Frontal cortex (tissue), 4 donors: ENCODE measurements around the gene LDB2. TPM values are rescaled to one million over a fixed set of nuclear protein-coding genes. Genes with fewer than 3 reads are reported as not detected.
"Not testable (repeated sequence)": the region's sequence is repeated elsewhere in the genome, so short reads cannot be mapped to it uniquely, and the experiment has no call there.

Experiments
- DNase-seq, 2 donors: peaks; one replicate each; pipeline ENCODE4 v3.0.0; 2012; ENCODE audit warnings: low spot score in 2 of 2
- FAIRE-seq: peaks from 2 replicates; lab custom pipeline; 2012; peaks lifted over from hg19 to GRCh38; lab: Jason Lieb, UNC
- total RNA-seq: library from RNA; depleted of rRNA; stranded (reverse); fragments of >200 nt; gene quantifications from one replicate; pipeline ENCODE4 v1.2.3, GENCODE V29; 2014
- donor health status: control.
- donor health status: control.
- donor health status: control.

The LDB2 gene
- total RNA-seq, 1 donor from 2014 or later, result 216 TPM

GRCh38 chr4:16585053-16585452 is 313.4 kb downstream of the LDB2 start:
- no peak for FAIRE-seq
- no peak for DNase-seq

GRCh38 chr4:16583764-16584163 is 314.7 kb downstream of the LDB2 start:
- no peak for FAIRE-seq
- DNase-seq, result no peak

DNA sequence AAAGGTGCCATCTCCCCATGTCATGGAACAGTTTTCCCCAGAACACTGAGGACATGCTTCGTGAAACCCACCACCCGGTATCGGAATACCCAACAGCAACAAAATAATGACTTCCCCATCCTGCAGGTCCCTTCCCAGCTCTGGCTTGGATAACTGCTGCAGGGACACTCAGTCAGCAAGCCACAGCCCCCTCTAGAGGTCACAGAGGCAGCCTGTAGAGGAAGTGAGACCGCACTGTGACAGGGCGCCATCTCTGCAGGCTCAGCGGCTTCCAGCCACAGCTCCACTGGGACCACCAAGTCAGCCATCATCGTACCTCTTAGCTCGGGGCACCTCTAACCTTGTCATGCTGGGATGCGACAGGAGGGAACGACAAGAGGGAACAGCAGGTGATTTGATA is 315.9 kb downstream of the LDB2 start:
- DNase-seq, result no peak
- FAIRE-seq, result no peak

GRCh38 chr4:16582036-16582435 is 316.4 kb downstream of the LDB2 start:
- DNase-seq, result no peak
- FAIRE-seq, result no peak

- DNase-seq (no peak), FAIRE-seq (no peak)
Measured at GRCh38 chr4:16581117-16581516, 317.3 kb downstream of the LDB2 start.

DNA sequence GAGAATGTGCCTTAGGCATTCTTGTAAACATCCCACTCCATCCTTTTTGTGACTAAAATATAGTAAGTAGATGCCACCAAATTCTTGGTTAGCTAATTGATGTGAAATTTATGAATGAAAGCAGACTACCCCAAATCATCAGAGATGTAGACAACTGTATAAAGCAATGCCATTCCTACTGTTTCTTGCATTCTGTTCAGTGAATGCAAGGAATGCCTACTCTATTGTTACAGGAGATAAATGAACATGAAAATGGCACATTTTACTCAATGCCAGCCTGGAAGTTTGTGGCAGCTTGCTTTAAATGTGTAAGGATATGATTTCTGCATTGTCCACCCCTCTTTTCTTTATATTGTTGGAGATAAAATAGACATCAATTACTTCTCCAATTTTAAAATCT is 317.9 kb downstream of the LDB2 start:
- DNase-seq, result no peak
- no peak for FAIRE-seq

DNA sequence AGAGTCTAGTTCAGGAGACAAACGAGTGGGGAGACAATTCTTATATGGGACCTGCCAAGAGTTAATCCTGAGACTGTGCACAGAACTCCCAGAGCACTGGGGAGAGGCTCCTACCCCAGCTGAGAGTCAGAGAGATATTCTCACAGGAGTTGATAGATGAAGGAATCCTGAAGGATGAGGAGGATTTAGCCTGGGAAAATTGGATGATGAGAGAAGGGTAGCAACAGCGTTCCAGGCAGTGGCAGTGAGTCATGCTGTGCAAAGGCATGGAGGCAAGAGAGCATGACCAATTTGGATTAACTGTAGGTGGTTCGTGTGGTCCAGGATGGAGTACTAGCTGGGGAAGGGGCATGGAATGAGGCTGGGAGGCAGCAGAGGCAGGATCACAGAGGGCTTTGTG is 318.6 kb downstream of the LDB2 start:
- FAIRE-seq, result no peak
- DNase-seq, result no peak

- no peak for DNase-seq
- no peak for FAIRE-seq
Measured at GRCh38 chr4:16577177-16577576, 321.3 kb downstream of the LDB2 start.

DNA sequence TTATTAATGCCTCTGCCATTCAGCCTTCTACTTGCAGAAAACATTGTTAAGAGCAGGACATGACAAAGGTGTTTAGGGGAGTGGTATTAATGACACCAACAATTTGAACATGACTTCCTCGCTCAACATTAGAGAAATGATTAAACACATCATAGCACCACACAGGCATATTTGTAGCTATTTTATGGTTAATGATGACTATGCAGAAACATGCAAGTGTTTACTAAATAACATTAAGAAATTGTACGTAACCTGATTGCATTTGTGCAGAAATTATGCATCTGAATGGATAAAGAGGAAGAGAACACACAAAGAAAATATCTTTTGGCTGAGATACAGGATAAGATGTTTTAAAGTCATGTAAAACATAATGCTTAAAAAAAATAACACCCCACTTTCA is 323.5 kb downstream of the LDB2 start:
- FAIRE-seq, result no peak

DNA sequence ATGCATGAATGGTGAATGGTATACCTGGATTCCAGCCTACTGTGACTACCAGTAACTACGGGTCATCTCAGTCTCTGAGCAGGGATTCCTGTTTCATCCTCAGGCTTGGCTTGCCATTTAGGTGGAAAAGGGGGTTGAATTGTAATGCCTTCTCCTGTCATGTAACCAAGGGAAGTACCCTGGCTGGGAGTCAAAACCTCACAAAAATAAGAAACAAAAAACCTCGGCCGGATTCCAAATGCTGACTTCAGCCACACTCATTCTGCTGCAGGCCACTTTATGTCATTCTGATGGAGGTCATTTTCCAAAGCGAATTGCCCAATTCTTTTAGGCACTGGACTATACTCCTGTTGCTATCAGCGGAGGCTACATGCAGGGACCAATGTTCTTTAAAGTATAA is 324.7 kb downstream of the LDB2 start:
- peak in 1 of 2 donors; percentile 20 for DNase-seq
- no peak for FAIRE-seq

More for the DNA sequence above, 323.5 kb downstream of the LDB2 start:
- no peak for DNase-seq

DNA sequence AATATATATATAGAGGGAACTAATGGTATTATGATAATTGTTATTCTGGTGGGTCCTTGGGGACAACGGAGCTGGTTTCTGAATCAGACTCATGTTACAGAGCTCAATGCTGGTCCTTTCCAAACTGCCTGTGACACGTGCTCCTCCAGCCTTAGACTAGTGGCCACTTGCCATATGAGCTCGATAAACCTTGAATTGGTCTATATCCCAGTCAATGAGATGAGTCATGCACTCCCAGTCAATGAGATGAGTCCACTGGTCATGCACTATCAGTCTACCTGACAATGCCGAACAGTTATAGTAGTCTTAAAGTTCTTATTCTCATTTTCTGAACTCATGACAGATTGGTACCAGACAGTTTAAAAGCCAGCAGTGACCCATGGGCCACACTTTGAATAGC is 325.2 kb downstream of the LDB2 start:
- FAIRE-seq (no peak), DNase-seq (no peak)

GRCh38 chr4:16572631-16573030 is 325.8 kb downstream of the LDB2 start:
- FAIRE-seq, result no peak

GRCh38 chr4:16572161-16572560 is 326.3 kb downstream of the LDB2 start:
- DNase-seq, result no peak

More at GRCh38 chr4:16572631-16573030, 325.8 kb downstream of the LDB2 start:
- DNase-seq, result no peak

GRCh38 chr4:16569790-16570189 is 328.7 kb downstream of the LDB2 start:
- no peak for DNase-seq
- no peak for FAIRE-seq

More at GRCh38 chr4:16572161-16572560, 326.3 kb downstream of the LDB2 start:
- FAIRE-seq, result no peak

DNA sequence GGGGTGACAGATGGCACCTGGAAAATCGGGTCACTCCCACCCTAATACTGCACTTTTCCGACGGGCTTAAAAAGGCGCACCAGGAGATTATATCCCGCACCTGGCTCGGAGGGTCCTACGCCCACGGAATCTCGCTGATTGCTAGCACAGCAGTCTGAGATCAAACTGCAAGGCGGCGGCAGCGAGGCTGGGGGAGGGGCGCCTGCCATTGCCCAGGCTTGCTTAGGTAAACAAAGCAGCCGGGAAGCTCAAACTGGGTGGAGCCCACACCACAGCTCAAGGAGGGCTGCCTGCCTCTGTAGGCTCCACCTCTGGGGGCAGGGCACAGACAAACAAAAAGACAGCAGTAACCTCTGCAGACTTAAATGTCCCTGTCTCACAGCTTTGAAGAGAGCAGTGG is 341.1 kb downstream of the LDB2 start:
- DNase-seq, FAIRE-seq: not testable (repeated sequence)

- DNase-seq, result no peak
- FAIRE-seq, result no peak
Measured at GRCh38 chr4:16555156-16555555, 343.3 kb downstream of the LDB2 start.

DNA sequence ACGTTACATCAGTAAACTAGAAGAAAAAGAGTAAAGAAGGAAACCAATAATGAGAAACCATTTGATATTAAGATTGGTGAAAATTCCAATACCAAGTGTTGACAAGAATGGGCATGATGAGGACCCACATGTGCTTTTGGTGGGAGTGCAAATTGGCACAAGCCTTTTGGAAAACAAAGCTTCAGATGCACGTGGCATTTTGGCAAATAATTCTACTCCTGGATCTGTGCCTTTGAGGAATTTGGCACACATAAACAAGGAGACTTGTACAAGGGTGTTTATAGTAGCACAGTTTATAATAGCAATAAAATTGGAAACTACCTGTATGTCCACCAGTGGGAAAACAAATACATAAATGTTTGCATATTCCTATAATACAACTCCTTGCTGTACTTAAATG is 347.9 kb downstream of the LDB2 start:
- FAIRE-seq, result no peak
- DNase-seq, result no peak

DNA sequence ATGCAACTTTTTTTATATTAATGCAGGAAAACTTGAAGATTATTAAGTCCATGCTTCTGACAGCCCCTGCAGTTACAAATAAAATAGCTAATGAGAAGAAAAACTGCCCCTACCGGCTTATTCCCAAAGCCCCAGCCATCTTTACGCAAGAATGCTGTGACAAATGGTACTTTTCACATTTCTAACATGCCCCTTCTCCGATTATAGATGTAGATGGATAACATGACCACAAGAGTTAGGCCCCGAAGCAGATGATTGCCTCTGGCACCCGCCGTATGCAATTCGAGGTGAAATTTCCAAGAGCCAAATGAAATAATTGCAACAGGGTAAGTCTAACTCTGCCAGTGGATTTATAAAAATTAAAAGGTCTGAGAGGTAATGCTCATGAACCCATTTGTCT is 352.8 kb downstream of the LDB2 start:
- DNase-seq (no peak), FAIRE-seq (no peak)

GRCh38 chr4:16544869-16545268 is 353.6 kb downstream of the LDB2 start:
- DNase-seq (no peak), FAIRE-seq (no peak)

DNA sequence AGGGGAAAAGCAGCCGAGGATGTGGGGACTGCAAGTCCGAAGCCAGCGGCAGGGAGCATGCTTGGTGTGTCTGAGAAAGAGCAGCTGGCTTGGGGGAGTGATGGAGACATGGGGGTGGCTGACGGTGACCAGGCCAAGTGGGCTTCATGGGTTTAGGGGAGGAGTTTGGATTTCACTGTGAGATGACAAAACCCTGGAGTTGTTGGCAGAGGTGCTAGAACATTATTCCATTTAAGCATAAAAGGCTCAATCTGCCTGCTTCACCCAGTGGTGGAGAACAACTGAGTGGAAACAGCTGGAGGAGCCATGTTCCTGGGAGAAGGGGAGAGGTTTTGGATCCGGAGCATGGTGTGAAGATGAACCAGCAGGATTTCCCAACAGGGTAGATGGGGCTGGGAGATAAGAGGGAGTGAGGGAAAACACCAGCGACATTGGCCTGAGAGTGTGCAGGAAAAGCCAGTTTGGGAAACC is 354.2 kb downstream of the LDB2 start:
- no peak for FAIRE-seq
- no peak for DNase-seq

DNA sequence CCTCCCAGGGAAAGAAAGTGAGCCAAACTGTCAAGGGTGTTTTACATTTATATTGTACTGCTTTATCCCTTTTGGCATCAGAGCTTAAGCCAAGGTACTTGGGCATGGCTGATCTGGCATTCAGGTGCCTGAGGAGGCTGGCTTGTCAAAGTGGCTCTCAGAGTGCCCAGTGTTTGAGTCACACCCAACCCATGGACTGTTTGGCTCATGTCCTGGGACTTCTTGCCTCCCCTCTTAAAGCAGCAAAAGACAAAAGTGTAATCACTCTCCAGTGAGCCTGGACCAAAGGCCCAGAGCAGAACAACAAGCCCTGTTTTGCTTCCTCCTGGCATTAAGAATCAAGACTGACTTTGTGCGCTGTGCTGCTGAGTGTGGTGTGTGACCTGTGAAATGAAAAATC is 360.5 kb downstream of the LDB2 start:
- FAIRE-seq (no peak), DNase-seq (no peak)

GRCh38 chr4:16532240-16532970 is 366.0 kb downstream of the LDB2 start:
- DNase-seq (no peak), FAIRE-seq (no peak)
